NCI-H2107 treated with DMSO at 0.1 percent for 48 hours (cell line): ENCODE results near the gene APELA.
"Not testable (repeated sequence)": the region's sequence is repeated elsewhere in the genome, so short reads cannot be mapped to it uniquely, and the experiment has no call there.

Source experiments
- DNase-seq: peaks from one replicate; lab custom pipeline; 2025; ENCODE audit not compliant: unreplicated experiment; lab: John Stamatoyannopoulos, UW

The APELA gene

DNA sequence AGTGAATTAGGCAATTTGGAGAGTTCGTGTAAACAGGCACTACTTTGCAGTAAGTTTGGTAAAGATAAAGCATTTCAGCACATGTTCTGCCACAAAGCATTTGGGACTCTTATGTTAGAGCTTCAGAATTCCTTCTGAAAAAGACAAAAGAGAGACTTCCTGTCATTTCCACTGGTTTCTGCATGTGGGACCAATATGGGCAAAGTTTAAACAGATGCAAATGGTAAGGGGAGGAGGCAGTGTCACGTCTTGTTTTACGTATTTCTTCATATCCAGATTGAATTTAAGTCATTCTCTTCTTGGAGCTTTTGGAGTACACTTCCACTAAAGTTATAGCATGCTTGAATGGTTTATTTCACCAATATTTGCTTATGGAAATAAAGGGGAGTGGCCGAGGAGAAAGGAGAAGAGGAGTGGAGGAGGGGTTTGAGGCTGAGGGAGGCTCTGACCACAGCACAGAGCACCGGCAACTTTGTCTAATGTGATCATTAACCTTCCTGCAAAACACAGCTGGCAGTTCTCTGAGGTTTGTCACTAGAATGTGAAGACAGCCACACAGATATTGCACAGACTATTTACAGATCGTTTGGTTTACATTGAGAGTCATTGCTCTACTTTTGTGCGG lies at the start of gene APELA:
Gene APELA, plus strand, starts transcription at position 479 of the 625 bp plus-strand sequence. CDS start 154 bp downstream, outside the sequence.
- no peak for DNase-seq

DNA sequence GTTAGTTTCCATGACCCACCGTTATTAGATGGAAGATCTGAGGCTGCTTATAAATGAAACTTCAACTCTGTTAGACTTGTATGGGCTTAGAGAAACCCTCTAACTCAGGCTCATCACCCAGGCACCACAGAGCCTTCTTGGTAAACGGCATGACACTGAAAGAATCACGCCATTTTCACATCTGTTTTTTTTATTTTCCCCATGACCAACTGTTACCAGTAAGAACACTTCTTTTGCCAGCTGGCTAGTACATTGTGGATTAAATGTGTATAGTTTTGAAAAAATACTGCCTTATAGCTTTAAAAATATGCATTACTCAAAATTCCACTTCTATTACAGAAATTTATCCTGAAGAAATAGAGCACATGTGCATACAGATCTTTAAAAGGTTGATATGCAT lies 48.0 kb upstream of the APELA start:
- DNase-seq: no peak

DNA sequence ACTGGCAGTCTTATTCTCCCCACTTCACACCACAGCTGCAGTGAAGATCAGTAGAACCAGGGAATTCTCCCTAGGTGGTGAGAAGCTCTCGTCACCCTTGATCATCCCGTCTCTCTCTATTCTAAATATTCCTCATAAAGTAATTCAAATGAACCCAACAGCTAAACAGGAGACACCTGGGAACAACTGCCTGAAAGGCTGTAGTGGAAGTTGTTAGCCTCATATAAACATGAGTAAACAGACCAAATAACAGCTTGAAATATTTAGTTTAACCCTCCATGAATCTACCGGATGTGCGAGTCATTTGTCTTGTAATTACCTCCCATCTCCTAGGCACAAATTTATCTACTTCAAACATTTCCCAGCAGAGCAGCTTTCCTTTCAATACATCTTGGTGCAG lies 30.4 kb upstream of the APELA start:
- no peak for DNase-seq

DNA sequence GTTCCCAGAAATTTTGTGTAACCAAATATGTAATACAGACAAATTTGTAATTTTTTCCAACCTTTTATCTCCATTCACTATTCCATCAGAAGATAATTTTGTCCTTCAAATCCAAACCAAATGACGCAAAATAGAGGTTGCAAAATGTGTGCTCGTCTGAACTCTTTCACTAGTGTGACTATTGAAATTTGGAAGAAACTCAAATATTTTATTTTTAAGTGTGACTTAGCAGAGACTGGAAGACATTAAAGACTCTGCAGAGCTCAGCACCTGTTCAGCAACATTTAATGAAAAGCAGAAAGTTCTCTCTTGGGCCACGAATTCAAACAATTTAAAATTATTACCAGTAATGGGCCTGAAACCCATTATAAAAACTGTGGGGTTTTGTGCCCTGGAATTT lies 30.0 kb upstream of the APELA start:
- DNase-seq: no peak

DNA sequence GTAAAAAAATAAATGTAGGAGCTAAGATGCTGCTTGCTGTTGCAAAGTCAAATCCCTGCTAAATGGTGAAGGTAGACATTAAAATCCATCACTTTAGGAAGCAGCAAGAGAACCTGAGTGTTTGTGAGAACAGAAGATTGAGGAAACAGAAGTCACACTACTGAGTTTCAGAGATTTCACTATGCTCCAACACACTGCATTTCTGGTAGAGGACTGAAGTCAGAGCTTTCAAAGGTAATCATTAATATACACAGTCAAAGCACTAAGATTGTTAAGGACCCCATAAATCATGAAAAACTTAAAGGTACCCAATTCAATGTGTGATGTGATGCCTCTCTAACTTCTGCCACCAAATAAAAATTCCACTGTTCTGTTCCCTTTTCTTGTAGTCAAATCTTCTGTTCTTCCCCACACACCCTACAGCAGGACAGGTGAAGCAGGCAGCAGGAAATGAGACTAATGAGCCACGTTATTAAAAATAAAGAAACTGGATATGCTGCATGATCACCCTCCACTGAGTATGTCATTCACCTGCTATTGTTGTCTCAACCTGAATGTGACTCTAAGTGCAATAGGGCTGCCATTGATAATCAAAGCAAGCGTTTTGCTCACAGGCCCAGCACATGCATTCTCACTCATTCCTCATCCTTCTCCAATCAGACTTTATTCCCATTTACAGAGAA lies 28.9 kb upstream of the APELA start:
- no peak for DNase-seq

GRCh38 chr4:164856396-164856795 lies 20.6 kb upstream of the APELA start:
- no peak for DNase-seq

DNA sequence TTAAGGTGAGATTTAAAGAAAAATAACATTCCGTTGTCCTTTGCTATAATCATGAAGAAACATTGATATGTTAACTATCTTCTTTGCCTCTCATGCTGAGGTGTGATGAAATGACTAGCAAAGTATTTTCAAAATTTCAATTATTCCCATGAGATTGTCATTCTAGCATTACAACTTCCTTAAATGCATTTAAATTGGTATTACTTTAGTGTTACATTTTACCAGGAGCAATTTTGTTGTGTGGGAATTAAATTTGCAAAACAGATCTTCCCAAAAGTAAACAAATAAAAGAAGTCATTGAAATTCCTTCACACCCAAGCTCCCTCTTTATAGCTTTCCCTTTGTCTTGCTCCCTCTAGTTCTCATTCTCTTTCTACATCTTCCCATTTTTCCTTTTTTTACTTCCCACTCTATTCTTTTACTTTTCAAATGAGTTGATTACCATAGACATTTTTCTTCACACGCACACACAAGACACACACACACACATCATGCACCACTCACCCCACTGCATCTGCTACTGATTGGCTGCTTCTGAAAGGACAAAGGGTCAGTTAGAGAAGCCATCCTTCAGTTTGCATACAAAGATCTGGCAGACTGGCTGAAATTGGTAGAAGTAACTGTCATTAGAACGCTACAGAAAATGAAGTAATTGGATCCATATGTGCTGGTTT lies 10.0 kb upstream of the APELA start:
- no peak for DNase-seq

DNA sequence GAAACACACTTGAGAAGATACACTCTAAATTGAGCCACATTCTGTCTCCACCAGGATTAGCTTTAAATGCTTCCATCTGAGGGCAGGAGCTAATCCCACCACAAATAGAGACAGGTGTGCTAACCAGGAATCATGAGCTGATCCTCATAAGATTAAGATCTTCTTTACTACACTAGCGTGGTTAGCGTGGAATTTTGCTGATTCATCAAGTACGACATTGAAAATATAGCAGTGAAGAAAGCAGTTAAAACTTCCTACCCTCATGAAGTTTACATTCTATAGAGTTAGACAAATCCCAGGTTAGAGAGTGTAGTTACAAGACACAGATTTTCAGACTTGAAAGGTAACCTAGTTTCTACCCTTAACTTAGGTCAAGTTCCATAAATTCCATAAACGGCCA lies 5.3 kb upstream of the APELA start:
- no peak for DNase-seq

- DNase-seq: no peak
Measured at GRCh38 chr4:164872481-164872880, 4.5 kb upstream of the APELA start.

- DNase-seq: no peak
Measured at GRCh38 chr4:164874789-164875188, 2.2 kb upstream of the APELA start.

DNA sequence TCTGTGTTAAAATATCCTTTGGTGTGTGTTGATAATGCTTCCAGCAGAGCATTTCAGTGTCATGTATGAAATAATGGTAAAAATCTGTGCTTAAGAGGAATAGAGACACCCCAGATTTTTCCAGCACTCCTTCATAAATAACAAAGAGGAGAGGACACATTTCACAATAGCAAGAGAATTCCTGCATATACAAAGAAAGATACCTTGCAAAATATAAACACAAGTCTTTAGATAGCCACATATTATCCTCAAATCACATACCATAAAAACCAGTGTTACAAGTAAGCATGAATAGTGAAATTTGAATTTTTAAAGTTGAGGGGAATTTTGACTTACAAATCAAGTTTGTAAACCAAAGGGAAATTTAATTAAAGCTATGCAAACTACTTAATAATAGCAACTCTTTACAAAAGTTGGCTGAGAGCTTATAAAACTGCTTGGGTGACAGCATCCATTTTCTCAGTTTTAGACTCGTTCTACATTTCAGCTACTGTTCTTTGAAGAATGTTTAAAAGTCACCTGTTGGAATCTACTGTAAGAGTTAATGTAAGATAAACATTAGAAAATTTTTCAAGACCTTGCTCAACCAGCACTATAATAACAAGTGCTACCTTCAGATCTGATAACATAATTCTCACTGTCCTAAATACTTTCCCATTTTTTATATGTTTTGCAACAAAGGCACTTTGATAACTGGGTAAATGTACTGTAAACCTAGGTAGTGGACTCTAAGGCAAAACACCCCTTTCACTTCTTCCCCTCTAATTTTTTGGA lies 3.7 kb downstream of the APELA start:
- DNase-seq: no peak

DNA sequence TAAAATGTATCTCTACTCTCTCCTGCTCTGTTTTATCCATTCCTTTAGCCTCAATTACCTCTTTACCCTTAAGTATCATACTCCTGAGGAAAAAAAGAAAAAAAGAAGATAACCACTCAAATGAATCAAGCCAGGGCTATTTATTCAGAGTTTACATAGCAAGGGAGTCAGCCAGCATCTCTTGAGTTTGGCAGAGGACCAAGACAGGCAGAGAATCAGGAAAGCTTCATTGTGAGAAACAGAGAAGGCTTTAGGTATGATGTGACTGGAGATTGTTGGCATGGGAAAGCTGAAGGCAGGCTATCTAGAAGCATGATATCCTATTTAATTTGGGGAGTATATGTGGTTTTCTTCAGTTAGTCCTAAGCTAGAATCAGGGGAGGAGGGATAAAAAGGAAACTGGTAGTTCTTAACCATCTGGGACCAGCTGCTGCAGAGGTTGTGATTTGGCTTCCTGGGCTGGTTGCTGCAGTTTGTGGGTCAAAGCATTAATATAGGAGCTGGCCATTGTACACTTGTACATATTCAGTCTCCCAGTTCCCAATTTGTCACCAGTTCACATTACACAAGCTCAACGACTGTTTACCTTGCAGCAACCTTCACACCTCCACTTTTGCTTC lies 11.2 kb downstream of the APELA start:
- no peak for DNase-seq

GRCh38 chr4:164890691-164891090 lies 13.7 kb downstream of the APELA start:
- no peak for DNase-seq

DNA sequence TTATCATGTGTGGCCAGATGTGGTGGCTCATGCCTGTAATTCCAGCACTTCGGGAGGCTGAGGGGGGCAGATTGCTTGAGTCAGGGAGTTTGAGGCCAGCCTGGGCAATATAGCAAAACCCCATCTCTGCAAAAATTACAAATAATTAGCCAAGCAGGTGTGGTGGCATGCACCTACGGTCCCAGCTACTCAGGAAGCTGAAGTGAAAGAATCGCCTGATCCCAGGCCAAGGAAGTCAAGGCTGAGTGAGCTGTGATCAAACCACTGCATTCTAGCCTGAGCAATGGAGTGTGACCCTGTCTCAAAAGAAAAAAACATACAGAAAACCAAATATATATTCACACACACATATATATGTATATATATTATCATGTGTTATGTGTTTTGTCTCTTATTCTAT lies 15.0 kb downstream of the APELA start:
- DNase-seq: no peak

DNA sequence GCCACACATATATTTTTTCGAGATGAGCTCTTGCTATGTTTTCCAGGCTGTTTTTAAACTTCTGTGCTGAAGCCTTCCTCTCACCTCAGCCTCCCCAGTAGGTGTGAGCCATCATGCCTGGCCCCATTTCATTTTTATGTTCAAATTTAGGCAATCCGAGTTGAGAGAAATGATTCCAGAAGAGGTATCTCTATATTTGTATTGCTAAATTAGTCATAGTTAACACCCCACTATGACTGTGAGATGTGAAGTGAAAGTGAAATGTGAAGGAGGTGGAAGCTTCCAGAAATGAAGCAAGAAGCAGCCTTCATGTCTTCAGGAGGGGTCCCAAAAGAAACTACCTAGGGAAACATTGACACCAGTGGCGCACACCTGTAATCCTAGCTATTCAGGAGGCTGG lies 17.7 kb downstream of the APELA start:
- no peak for DNase-seq

- no peak for DNase-seq
Measured at GRCh38 chr4:164902608-164903007, 25.6 kb downstream of the APELA start.

- no peak for DNase-seq
Measured at GRCh38 chr4:164904336-164904735, 27.4 kb downstream of the APELA start.

- DNase-seq: no peak
Measured at GRCh38 chr4:164904941-164905340, 28.0 kb downstream of the APELA start.

GRCh38 chr4:164906368-164906767 lies 29.4 kb downstream of the APELA start:
- DNase-seq: no peak

DNA sequence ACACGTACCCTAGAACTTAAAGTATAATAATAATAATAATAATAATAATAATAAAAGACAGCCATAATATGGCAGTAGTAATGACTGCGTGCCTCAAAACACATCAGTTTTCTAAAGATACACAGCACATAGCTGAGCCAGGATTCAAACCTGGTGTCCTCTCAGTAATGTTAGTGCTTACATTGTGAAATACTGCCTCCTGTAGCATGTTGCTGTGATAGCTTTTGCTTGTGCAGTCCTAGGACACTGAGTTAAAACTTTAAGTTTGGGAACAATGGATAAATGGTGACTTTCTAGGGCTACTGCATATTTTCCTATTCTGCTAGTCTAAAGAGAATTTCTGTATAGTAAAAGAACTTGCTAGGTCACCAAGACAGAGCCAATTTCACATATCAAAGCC lies 36.5 kb downstream of the APELA start:
- DNase-seq: not testable (repeated sequence)

DNA sequence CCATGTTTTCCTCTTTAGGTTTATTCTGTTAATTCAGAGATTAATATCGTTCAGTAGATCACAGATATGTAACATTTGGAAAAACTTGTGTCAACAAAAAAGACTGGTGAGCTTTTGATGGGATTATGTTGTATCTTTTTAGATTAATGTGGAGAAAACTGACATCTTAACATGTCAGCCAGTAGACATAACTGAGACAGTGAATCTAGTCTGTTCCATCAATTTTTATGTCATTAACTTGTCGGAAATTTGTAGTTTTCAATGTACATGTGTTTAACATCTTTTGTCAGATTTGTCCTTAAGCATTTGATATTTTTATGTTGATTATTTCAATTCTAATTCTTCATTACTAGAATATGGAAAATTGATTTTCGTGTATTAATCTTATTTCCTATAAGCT lies 42.0 kb downstream of the APELA start:
- DNase-seq: no peak
